Natural killer cell (primary cell): ENCODE data around the gene TMEFF1. TPM values are rescaled to one million over a fixed set of nuclear protein-coding genes. Genes with fewer than 3 reads are reported as not detected.

ENCODE experiments used
- ATAC-seq, 3 donors: fragments of 150-1000 bp in 2 of 3; fragments of 200-7000 bp in 1 of 3; cut with Tn5 transposase; 1 replicate in 1 of 3; 2 replicates in 2 of 3; pipeline ENCODE4 v1.10.0; 2021; ENCODE audit warnings: mild to moderate bottlenecking in 2 of 3, moderate library complexity in 2 of 3
- DNase-seq, 2 donors: peaks; one replicate each; pipeline versions ENCODE4 v3.0.0 to v3.0.0-alpha.2; 2013 to 2021; ENCODE audit warnings: mixed read lengths in 1 of 2
- H3K27ac ChIP-seq: one replicate; pipeline ENCODE4 v1.5.1; 2013; ENCODE audit warnings: mild to moderate bottlenecking, low read length
- H3K27me3 ChIP-seq: one replicate; pipeline ENCODE4 v1.6.1; 2013; ENCODE audit warnings: low read length; ENCODE audit not compliant: control insufficient read depth, insufficient read depth
- H3K36me3 ChIP-seq: one replicate; pipeline ENCODE4 v1.6.1; 2013; ENCODE audit warnings: low read length; ENCODE audit not compliant: control insufficient read depth, insufficient read depth
- H3K4me1 ChIP-seq: one replicate; pipeline ENCODE4 v1.6.1; 2013; ENCODE audit warnings: low read length; ENCODE audit not compliant: control insufficient read depth, insufficient read depth
- H3K4me3 ChIP-seq: one replicate; pipeline ENCODE4 v1.5.1; 2013; ENCODE audit warnings: low read length
- H3K9me3 ChIP-seq: one replicate; pipeline ENCODE4 v1.6.1; 2013; ENCODE audit warnings: low read length; ENCODE audit not compliant: control insufficient read depth, insufficient read depth
- H3K27ac Mint-ChIP-seq, 2 donors: one replicate each; pipeline ENCODE4 v1.8.0; 2022; ENCODE audit warnings: mild to moderate bottlenecking in 2 of 2, mixed read lengths in 2 of 2, moderate library complexity in 1 of 2
- H3K27me3 Mint-ChIP-seq, 2 donors: one replicate each; pipeline ENCODE4 v1.8.0; 2022; ENCODE audit warnings: low read depth in 2 of 2, mixed read lengths in 2 of 2
- H3K36me3 Mint-ChIP-seq: one replicate; pipeline ENCODE4 v1.8.0; 2022; ENCODE audit warnings: mixed read lengths
- H3K4me1 Mint-ChIP-seq, 2 donors: one replicate each; pipeline ENCODE4 v1.8.0; 2022; ENCODE audit warnings: mixed read lengths in 2 of 2
- H3K4me3 Mint-ChIP-seq: one replicate; pipeline ENCODE4 v1.8.0; 2022; ENCODE audit warnings: mild to moderate bottlenecking, moderate library complexity, mixed read lengths
- H3K9me3 Mint-ChIP-seq, 2 donors: one replicate each; pipeline ENCODE4 v1.8.0; 2022; ENCODE audit warnings: mixed read lengths in 2 of 2
- CTCF ChIP-seq: fragments of 200-600 bp; IDR thresholded peaks from one replicate; pipeline ENCODE4 v1.8.0; 2022; ENCODE audit warnings: antibody characterized with exemption
- WGBS: methylation state at CpG from one replicate; pipeline ENCODE4 v1.1.7; 2013; ENCODE audit warnings: missing lambda C conversion rate; ENCODE audit not compliant: insufficient coverage; 5-methylcytosine and 5-hydroxymethylcytosine counted together
- intact Hi-C: fragments of 100-400 bp; cut with micrococcal nuclease; formaldehyde crosslinking; loops from one replicate; pipeline ENCODE4 v1.14.2; 2022
- total RNA-seq, 4 donors: library from RNA; stranded (reverse); fragments of 120-200 nt in 1 of 4; gene quantifications; one replicate each; pipeline versions ENCODE4 v1.2.3 to v1.2.4, GENCODE V29; 2013 to 2022

Gene TMEFF1
- total RNA-seq, 3 donors from 2014 or later (not counting 1 experiment from before 2014, with no cell fraction given) = 0.18 TPM; not detected in 2

GRCh38 chr9:100557053-100557452 lies 84.1 kb downstream of the TMEFF1 start:
- no peak overlapping the region for H3K4me3 ChIP-seq
- no peaks in the 10 kb centered on the region for H3K4me1 ChIP-seq
- no peak overlapping the region for H3K27ac Mint-ChIP-seq
- 92% methylated on average over 3 of the region's 3 CpGs for WGBS
- no peaks in the 10 kb centered on the region for H3K36me3 Mint-ChIP-seq
- intact Hi-C loops = no loop called here
- H3K4me1 Mint-ChIP-seq = no peaks in the 10 kb centered on the region
- ATAC-seq (no peak), DNase-seq (no peak)
- TF ChIP-seq CTCF = no peak
- H3K9me3 ChIP-seq = no peaks in the 10 kb centered on the region
- no peak overlapping the region for H3K4me3 Mint-ChIP-seq
- H3K36me3 ChIP-seq = no peaks in the 10 kb centered on the region
- H3K27me3 ChIP-seq = no peaks in the 10 kb centered on the region
- H3K9me3 Mint-ChIP-seq = no peaks in the 10 kb centered on the region
- no peaks in the 10 kb centered on the region for H3K27me3 Mint-ChIP-seq
- no peak overlapping the region for H3K27ac ChIP-seq

GRCh38 chr9:100561256-100561655 lies 88.3 kb downstream of the TMEFF1 start:
- Histone ChIP-seq H3K27me3 (no peaks in the 10 kb centered on the region), H3K4me1 (no peaks in the 10 kb centered on the region), H3K9me3 (no peaks in the 10 kb centered on the region), H3K4me3 (no peak overlapping the region), H3K36me3 (no peaks in the 10 kb centered on the region), H3K27ac (no peak overlapping the region)
- Mint-ChIP-seq H3K9me3 (no peaks in the 10 kb centered on the region), H3K27me3 (no peaks in the 10 kb centered on the region), H3K4me3 (no peak overlapping the region), H3K4me1 (no peaks in the 10 kb centered on the region), H3K36me3 (no peaks in the 10 kb centered on the region), H3K27ac (no peak overlapping the region)
- DNase-seq (no peak), ATAC-seq (no peak)
- TF ChIP-seq CTCF = no peak
- 49% methylated on average over 3 of the region's 3 CpGs for WGBS
- intact Hi-C loops = no loop called here

- ATAC-seq = no peak
- Mint-ChIP-seq H3K27me3 (no peaks in the 10 kb centered on the region), H3K27ac (no peak overlapping the region), H3K36me3 (no peaks in the 10 kb centered on the region), H3K9me3 (no peaks in the 10 kb centered on the region), H3K4me1 (no peaks in the 10 kb centered on the region), H3K4me3 (no peak overlapping the region)
- intact Hi-C loops = no loop called here
- WGBS = 91% methylated on average over 2 of the region's 3 CpGs
- no peak for TF ChIP-seq CTCF
- H3K36me3 ChIP-seq = no peaks in the 10 kb centered on the region
- H3K27me3 ChIP-seq = no peaks in the 10 kb centered on the region
- H3K4me1 ChIP-seq = no peaks in the 10 kb centered on the region
- H3K27ac ChIP-seq = no peak overlapping the region
- no peak for DNase-seq
- H3K9me3 ChIP-seq = no peaks in the 10 kb centered on the region
- no peak overlapping the region for H3K4me3 ChIP-seq
These were observed 94.9 kb downstream of the TMEFF1 start for GRCh38 chr9:100567856-100568255.

GRCh38 chr9:100573655-100574260 lies 100.8 kb downstream of the TMEFF1 start:
- Histone ChIP-seq H3K9me3 (no peaks in the 10 kb centered on the region), H3K36me3 (no peaks in the 10 kb centered on the region), H3K4me3 (no peak overlapping the region), H3K27ac (no peak overlapping the region), H3K27me3 (no peaks in the 10 kb centered on the region), H3K4me1 (no peaks in the 10 kb centered on the region)
- ATAC-seq (no peak), DNase-seq (no peak)
- Mint-ChIP-seq H3K27me3 (no peaks in the 10 kb centered on the region), H3K4me1 (no peaks in the 10 kb centered on the region), H3K27ac (no peak overlapping the region), H3K36me3 (no peaks in the 10 kb centered on the region), H3K4me3 (no peak overlapping the region), H3K9me3 (no peaks in the 10 kb centered on the region)
- TF ChIP-seq CTCF = no peak
- intact Hi-C loops = no loop called here
- 94% methylated on average over 3 of the region's 3 CpGs for WGBS
